H1 (cell line): ENCODE measurements around the gene CREBL2. TPM values are rescaled to one million over a fixed set of nuclear protein-coding genes. Genes with fewer than 3 reads are reported as not detected.
A peak's percentile ranks its signal among the peaks of the same experiment; 100 is the strongest.

Experiments
- BCL11A ChIP-seq, 2 experiments: IDR thresholded peaks; one replicate each; pipeline ENCODE4 v1.6.1; 2011; ENCODE audit warnings: low read depth in 2 of 2, low read length in 2 of 2, mild to moderate bottlenecking in 2 of 2
- CREB1 ChIP-seq: IDR thresholded peaks from 2 replicates; pipeline ENCODE4 v1.6.1; 2012; ENCODE audit warnings: inconsistent platforms
- GABPA ChIP-seq: IDR thresholded peaks from 2 replicates; pipeline ENCODE4 v1.6.1; 2011; ENCODE audit warnings: mild to moderate bottlenecking, low read length, moderate library complexity, borderline replicate concordance; ENCODE audit not compliant: insufficient read depth
- GTF2F1 ChIP-seq: IDR thresholded peaks from 2 replicates; pipeline ENCODE4 v1.6.1; 2012; ENCODE audit warnings: low read depth, low read length, improper control_type of control experiment, borderline replicate concordance
- HDAC2 ChIP-seq, 2 experiments: fragments of 300-600 bp in 1 of 2; sonication (generic) in 1 of 2; IDR thresholded peaks; 2 replicates each; pipeline ENCODE4 v1.6.1; 2011 to 2012; ENCODE audit warnings: low read depth in 2 of 2, low read length in 2 of 2, mild to moderate bottlenecking in 2 of 2, moderate library complexity in 2 of 2, borderline replicate concordance in 1 of 2, inconsistent platforms in 1 of 2
- HDAC6 ChIP-seq: IDR thresholded peaks from one replicate; pipeline ENCODE4 v1.7.1; 2012; ENCODE audit warnings: low read depth, mild to moderate bottlenecking, inconsistent platforms, low read length, moderate library complexity
- JUND ChIP-seq: IDR thresholded peaks from 2 replicates; pipeline ENCODE4 v1.6.1; 2011; ENCODE audit warnings: mild to moderate bottlenecking, improper control_type of control experiment, low read length
- NANOG ChIP-seq: IDR thresholded peaks from 2 replicates; pipeline ENCODE4 v1.6.1; 2011; ENCODE audit warnings: low read length, low read depth, mild to moderate bottlenecking, inconsistent platforms; ENCODE audit not compliant: insufficient read depth, poor library complexity, severe bottlenecking
- RBBP5 ChIP-seq: IDR thresholded peaks from 2 replicates; pipeline ENCODE4 v1.7.1; 2012; ENCODE audit warnings: low read depth, mild to moderate bottlenecking, inconsistent platforms, low read length, moderate library complexity, borderline replicate concordance
- SP4 ChIP-seq: IDR thresholded peaks from 2 replicates; pipeline ENCODE4 v1.6.1; 2012; ENCODE audit warnings: low read length, inconsistent platforms
- TAF7 ChIP-seq: optimal IDR thresholded peaks from 2 replicates; pipeline ENCODE3; 2011; ENCODE audit warnings: low read depth, mild to moderate bottlenecking, inconsistent platforms, low read length, moderate library complexity, borderline replicate concordance
- TCF12 ChIP-seq: IDR thresholded peaks from 2 replicates; pipeline ENCODE4 v1.6.1; 2011; ENCODE audit warnings: low read depth, mild to moderate bottlenecking, low read length
- USF2 ChIP-seq: IDR thresholded peaks from 2 replicates; pipeline ENCODE4 v1.6.1; 2011; ENCODE audit warnings: low read length, improper control_type of control experiment
- polyA plus RNA-seq, 7 experiments: library from polyadenylated mRNA; depleted of rRNA in 3 of 7; stranded (reverse) in 5 of 7; unstranded in 2 of 7; fragments of >200 nt in 5 of 7; fragments of 200-250 nt in 2 of 7; gene quantifications; 1 replicate in 5 of 7; 2 replicates in 1 of 7; 4 replicates in 1 of 7; pipeline versions ENCODE4 v1.2.1 to v1.2.3, GENCODE V29; 2011 to 2013; ENCODE audit warnings: missing spikeins in 2 of 7, mixed read lengths in 2 of 7
- total RNA-seq: library from RNA; stranded (reverse); fragmentation: NEBNext Ultra II Directional; extraction: Animal tissue kit (Norgen Biotek cat#: 25700); gene quantifications from 2 replicates; pipeline ENCODE4 v1.2.1, GENCODE V29; 2021

CREBL2 gene
- total and polyA plus RNA-seq, 2 of the 8 experiments (the other 6 are each of a cell fraction or from before 2014, with no cell fraction given), result 9.8 to 18.3 TPM

DNA sequence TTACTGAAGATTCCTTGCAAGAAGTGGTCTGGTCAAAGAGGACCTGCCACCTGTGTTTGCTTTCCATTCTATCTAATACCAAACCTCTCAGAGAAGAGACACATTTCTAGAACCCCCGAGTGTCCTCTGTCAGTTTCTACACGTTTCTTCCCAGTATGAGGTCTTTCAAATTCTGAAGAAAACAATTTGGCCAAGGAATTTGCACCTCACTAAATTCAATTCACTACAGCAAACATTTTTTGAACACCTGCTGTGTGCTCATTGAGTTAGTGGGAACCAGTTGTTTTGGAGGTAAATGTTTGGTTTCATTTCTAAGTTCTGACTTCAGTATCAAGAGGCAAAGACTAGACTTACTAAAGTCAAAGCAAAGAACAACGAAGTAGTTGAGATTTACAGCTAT is 64.9 kb downstream of the CREBL2 start (continued):
- TF ChIP-seq TAF7 (no peak), RBBP5 (no peak), TCF12 (no peak), GABPA (no peak), USF2 (no peak), CREB1 (peak; percentile 11; the same call in 1 of the 2 replicates), JUND (no peak), SP4 (no peak), HDAC6 (no peak), HDAC2 (IDR thresholded peaks at IDR 0.05; ENCODE audit: borderline replicate concordance in 1 of 2, low read depth in 2 of 2, low read length in 2 of 2) (peak; percentile 69 to 76; a peak in 2 of 4 replicates), NANOG (peak; percentile 59), BCL11A (IDR thresholded peaks at IDR 0.05; ENCODE audit: low read depth in 2 of 2, low read length in 2 of 2) (no peak), GTF2F1 (no peak)
